A549 (cell line): ENCODE measurements around the gene NSUN7.

Experiments used
- BHLHE40 ChIP-seq: IDR thresholded peaks from 2 replicates; pipeline ENCODE4 v1.6.1; 2012; ENCODE audit warnings: low read depth, low read length, inconsistent platforms
- KDM1A ChIP-seq: fragments of 200-600 bp; sonication (generic); IDR thresholded peaks from 2 replicates; pipeline ENCODE4 v1.6.1; 2016; ENCODE audit warnings: low read depth, mild to moderate bottlenecking
- PHF8 ChIP-seq: fragments of 200-600 bp; sonication (generic); IDR thresholded peaks from 2 replicates; pipeline ENCODE4 v1.6.1; 2016; ENCODE audit warnings: low read depth, mild to moderate bottlenecking, antibody characterized with exemption, moderate library complexity, borderline replicate concordance
- POLR2A ChIP-seq: IDR thresholded peaks from 2 replicates; pipeline ENCODE4 v1.6.1; 2012; ENCODE audit warnings: mild to moderate bottlenecking, low read length
- POLR2AphosphoS2 ChIP-seq: conservative IDR thresholded peaks from 2 replicates; pipeline ENCODE4 v1.6.1; 2012; ENCODE audit warnings: low read length, improper control_type of control experiment, inconsistent platforms
- TF ChIP-seq, protein P1 (sequence below): fragments of >200 bp; sonication (Bioruptor Twin); formaldehyde crosslinking; IDR thresholded peaks from 3 replicates; pipeline ENCODE4 v1.5.1; 2016

DNA sequence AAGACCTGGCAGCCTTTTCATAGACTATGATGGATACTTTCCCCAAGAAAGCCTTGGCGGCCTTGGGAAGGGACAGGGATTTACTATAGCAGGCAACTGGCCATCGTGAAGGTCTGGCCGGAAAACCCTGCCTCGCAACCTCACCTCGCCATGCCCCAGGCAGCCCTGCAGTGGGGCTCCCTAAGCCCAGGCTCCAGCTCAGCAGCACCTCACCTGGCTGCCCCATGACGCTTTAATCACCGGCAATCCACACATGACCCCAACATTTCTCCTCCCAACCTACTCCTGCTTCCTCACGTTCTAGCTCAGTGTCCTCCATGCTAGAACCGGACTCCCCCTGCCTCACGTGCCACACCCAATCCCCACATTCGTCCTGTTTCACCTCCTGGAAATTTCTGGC is 82.4 kb downstream of the NSUN7 start:
- no peak for TF ChIP-seq POLR2AphosphoS2
- TF ChIP-seq, protein P1, sequence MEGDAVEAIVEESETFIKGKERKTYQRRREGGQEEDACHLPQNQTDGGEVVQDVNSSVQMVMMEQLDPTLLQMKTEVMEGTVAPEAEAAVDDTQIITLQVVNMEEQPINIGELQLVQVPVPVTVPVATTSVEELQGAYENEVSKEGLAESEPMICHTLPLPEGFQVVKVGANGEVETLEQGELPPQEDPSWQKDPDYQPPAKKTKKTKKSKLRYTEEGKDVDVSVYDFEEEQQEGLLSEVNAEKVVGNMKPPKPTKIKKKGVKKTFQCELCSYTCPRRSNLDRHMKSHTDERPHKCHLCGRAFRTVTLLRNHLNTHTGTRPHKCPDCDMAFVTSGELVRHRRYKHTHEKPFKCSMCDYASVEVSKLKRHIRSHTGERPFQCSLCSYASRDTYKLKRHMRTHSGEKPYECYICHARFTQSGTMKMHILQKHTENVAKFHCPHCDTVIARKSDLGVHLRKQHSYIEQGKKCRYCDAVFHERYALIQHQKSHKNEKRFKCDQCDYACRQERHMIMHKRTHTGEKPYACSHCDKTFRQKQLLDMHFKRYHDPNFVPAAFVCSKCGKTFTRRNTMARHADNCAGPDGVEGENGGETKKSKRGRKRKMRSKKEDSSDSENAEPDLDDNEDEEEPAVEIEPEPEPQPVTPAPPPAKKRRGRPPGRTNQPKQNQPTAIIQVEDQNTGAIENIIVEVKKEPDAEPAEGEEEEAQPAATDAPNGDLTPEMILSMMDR = no peak
- TF ChIP-seq BHLHE40 = no peak
- TF ChIP-seq POLR2A = no peak
- TF ChIP-seq PHF8 = no peak
- TF ChIP-seq KDM1A = no peak
